HepG2 (cell line): ENCODE measurements around the gene TCAP.

Experiments
- ARNT ChIP-seq: fragments of 450-650 bp; IDR thresholded peaks from 2 replicates; pipeline ENCODE4 v1.6.1; 2017
- CAMTA2 ChIP-seq: sonication (generic); formaldehyde crosslinking; IDR thresholded peaks from 2 replicates; pipeline ENCODE4 v1.4.0; 2020; ENCODE audit warnings: mild to moderate bottlenecking, missing genetic modification reagents, borderline replicate concordance
- CTCF ChIP-seq: sonication (generic); formaldehyde crosslinking; IDR thresholded peaks from 2 replicates; pipeline ENCODE4 v1.5.0; 2020; ENCODE audit warnings: mild to moderate bottlenecking, missing genetic modification reagents, moderate library complexity
- HIC2 ChIP-seq: sonication (generic); formaldehyde crosslinking; IDR thresholded peaks from 2 replicates; pipeline ENCODE4 v1.9.0; 2022; ENCODE audit warnings: low read depth, missing genetic modification reagents
- MYC ChIP-seq: sonication (generic); formaldehyde crosslinking; IDR thresholded peaks from 2 replicates; pipeline ENCODE4 v1.9.0; 2021; ENCODE audit warnings: missing genetic modification reagents, borderline replicate concordance
- PHF8 ChIP-seq: sonication (generic); formaldehyde crosslinking; IDR thresholded peaks from 2 replicates; pipeline ENCODE4 v1.5.0; 2020; ENCODE audit warnings: missing genetic modification reagents
- RAD51 ChIP-seq: fragments of 450-650 bp; IDR thresholded peaks from 2 replicates; pipeline ENCODE4 v1.6.1; 2016; ENCODE audit warnings: borderline replicate concordance
- SIN3B ChIP-seq: fragments of 150-350 bp; IDR thresholded peaks from 2 replicates; pipeline ENCODE4 v1.6.1; 2014; ENCODE audit warnings: low read length
- TBP ChIP-seq: sonication (generic); formaldehyde crosslinking; IDR thresholded peaks from 2 replicates; pipeline ENCODE4 v1.5.0; 2020; ENCODE audit warnings: missing genetic modification reagents
- ZNF331 ChIP-seq: sonication (generic); formaldehyde crosslinking; IDR thresholded peaks from 2 replicates; pipeline ENCODE4 v1.4.0; 2020; ENCODE audit warnings: missing genetic modification reagents
- ZNF589 ChIP-seq: sonication (generic); formaldehyde crosslinking; conservative IDR thresholded peaks from 2 replicates; pipeline ENCODE4 v1.8.0; 2022; ENCODE audit warnings: mild to moderate bottlenecking, moderate library complexity, missing genetic modification reagents
- TF ChIP-seq, protein P1 (sequence below), 2 experiments: IDR thresholded peaks; 2 replicates each; pipeline ENCODE4 v1.6.1; 2011 to 2012; ENCODE audit warnings: low read length in 2 of 2, borderline replicate concordance in 1 of 2, low read depth in 1 of 2, mild to moderate bottlenecking in 1 of 2, moderate library complexity in 1 of 2
- TF ChIP-seq, protein P2 (sequence below): sonication (generic); formaldehyde crosslinking; IDR thresholded peaks from 2 replicates; pipeline ENCODE4 v1.8.1; 2023; ENCODE audit warnings: mild to moderate bottlenecking, missing genetic modification reagents, borderline replicate concordance

DNA sequence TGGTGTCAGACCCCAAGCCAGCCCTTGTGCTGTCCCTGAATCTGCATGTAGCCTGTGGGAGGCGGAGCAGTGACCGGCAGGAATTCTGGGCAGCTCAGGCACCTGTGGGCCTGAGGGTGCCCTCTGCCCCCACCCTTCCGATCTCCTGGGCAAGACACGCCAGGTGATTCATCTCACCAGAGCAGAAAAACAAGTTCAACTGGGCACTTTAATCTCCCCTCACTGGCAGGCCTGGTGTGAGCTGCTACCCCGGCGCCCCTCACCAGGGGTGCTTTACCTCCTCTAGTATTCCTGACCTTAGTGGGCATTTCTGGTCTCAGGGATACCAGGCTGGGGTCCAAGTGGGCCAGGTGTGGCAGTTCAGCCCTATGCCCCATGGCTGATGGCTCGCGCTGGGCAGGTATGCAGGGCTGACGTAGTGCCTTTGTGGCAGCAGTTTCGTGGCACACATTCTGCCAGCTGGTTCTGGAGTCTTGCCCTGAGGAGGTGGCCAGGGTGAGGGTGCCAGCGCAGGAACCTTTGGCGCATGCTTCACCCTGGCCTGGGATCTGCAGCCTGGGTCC, 40.7 kb downstream of the TCAP start:
- TF ChIP-seq SIN3B = no peak
- TF ChIP-seq, protein P1, sequence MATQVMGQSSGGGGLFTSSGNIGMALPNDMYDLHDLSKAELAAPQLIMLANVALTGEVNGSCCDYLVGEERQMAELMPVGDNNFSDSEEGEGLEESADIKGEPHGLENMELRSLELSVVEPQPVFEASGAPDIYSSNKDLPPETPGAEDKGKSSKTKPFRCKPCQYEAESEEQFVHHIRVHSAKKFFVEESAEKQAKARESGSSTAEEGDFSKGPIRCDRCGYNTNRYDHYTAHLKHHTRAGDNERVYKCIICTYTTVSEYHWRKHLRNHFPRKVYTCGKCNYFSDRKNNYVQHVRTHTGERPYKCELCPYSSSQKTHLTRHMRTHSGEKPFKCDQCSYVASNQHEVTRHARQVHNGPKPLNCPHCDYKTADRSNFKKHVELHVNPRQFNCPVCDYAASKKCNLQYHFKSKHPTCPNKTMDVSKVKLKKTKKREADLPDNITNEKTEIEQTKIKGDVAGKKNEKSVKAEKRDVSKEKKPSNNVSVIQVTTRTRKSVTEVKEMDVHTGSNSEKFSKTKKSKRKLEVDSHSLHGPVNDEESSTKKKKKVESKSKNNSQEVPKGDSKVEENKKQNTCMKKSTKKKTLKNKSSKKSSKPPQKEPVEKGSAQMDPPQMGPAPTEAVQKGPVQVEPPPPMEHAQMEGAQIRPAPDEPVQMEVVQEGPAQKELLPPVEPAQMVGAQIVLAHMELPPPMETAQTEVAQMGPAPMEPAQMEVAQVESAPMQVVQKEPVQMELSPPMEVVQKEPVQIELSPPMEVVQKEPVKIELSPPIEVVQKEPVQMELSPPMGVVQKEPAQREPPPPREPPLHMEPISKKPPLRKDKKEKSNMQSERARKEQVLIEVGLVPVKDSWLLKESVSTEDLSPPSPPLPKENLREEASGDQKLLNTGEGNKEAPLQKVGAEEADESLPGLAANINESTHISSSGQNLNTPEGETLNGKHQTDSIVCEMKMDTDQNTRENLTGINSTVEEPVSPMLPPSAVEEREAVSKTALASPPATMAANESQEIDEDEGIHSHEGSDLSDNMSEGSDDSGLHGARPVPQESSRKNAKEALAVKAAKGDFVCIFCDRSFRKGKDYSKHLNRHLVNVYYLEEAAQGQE (IDR thresholded peaks at IDR 0.05; ENCODE audit: borderline replicate concordance in 1 of 2, low read depth in 1 of 2, low read length in 2 of 2) = no peak
- no peak for TF ChIP-seq CAMTA2 (CRISPR knock-in tag)
- no peak for TF ChIP-seq MYC (CRISPR knock-in tag)
- TF ChIP-seq CTCF = no peak
- TF ChIP-seq PHF8 (CRISPR knock-in tag) = no peak
- TF ChIP-seq, protein P2, sequence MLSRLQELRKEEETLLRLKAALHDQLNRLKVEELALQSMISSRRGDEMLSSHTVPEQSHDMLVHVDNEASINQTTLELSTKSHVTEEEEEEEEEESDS = no peak
- TF ChIP-seq ZNF331 (CRISPR knock-in tag) = no peak
- no peak for TF ChIP-seq RAD51
- no peak for TF ChIP-seq ARNT
- no peak for TF ChIP-seq TBP (CRISPR knock-in tag)
- no peak for TF ChIP-seq ZNF589 (CRISPR knock-in tag)
- TF ChIP-seq HIC2 = no peak
